ENCODE results near the gene RNF32. TPM values are rescaled to one million over a fixed set of nuclear protein-coding genes. Genes with fewer than 3 reads are reported as not detected.
A peak's percentile ranks its signal among the peaks of the same experiment; 100 is the strongest.

RNF32 gene
- total RNA-seq, 3 donors from 2014 or later: 2.0 to 3.7 (median 3.5) TPM

- H3K4me1 ChIP-seq (ENCODE audit: low read depth): peaks cover 6% of the 10 kb centered on the region
- no peak overlapping the region for H3K4me3 ChIP-seq
- DNase-seq (peak in 1 of 3 donors; percentile 45), ATAC-seq (peak; percentile 73)
- intact Hi-C loops (cut with DNase I, micrococcal nuclease): no loop called here
- TF ChIP-seq CTCF (IDR thresholded peaks at IDR 0.05): no peak
- no peaks in the 10 kb centered on the region for H3K9me3 ChIP-seq
- H3K36me3 ChIP-seq (ENCODE audit: low read depth): no peaks in the 10 kb centered on the region
Observed at GRCh38 chr7:156666368-156667109, 26.0 kb downstream of the RNF32 start.

GRCh38 chr7:156667110-156667426 lies 26.5 kb downstream of the RNF32 start:
- Histone ChIP-seq H3K4me3 (no peak overlapping the region), H3K36me3 (ENCODE audit: low read depth) (no peaks in the 10 kb centered on the region), H3K9me3 (no peaks in the 10 kb centered on the region), H3K4me1 (ENCODE audit: low read depth) (peaks cover 6% of the 10 kb centered on the region)
- intact Hi-C loops (cut with DNase I, micrococcal nuclease): no loop called here
- DNase-seq (no peak), ATAC-seq (no peak)
- TF ChIP-seq CTCF (IDR thresholded peaks at IDR 0.05): no peak

- TF ChIP-seq CTCF (IDR thresholded peaks at IDR 0.05): no peak
- ATAC-seq (peak; percentile 82), DNase-seq (peak in 1 of 3 donors; percentile 59)
- Histone ChIP-seq H3K9me3 (no peaks in the 10 kb centered on the region), H3K4me3 (no peak overlapping the region), H3K36me3 (ENCODE audit: low read depth) (no peaks in the 10 kb centered on the region), H3K4me1 (ENCODE audit: low read depth) (peaks cover 6% of the 10 kb centered on the region)
- intact Hi-C loops (cut with DNase I, micrococcal nuclease): no loop called here
Observed at GRCh38 chr7:156668130-156668741, 27.7 kb downstream of the RNF32 start.

- Histone ChIP-seq H3K4me1 (ENCODE audit: low read depth) (peaks cover 6% of the 10 kb centered on the region), H3K9me3 (no peaks in the 10 kb centered on the region), H3K36me3 (ENCODE audit: low read depth) (no peaks in the 10 kb centered on the region), H3K4me3 (no peak overlapping the region)
- intact Hi-C loops (cut with DNase I, micrococcal nuclease): no loop called here
- no peak for ATAC-seq
- no peak for DNase-seq
- TF ChIP-seq CTCF (IDR thresholded peaks at IDR 0.05): no peak
Observed at GRCh38 chr7:156669035-156669828, 28.7 kb downstream of the RNF32 start.

GRCh38 chr7:156673454-156673853 lies 32.9 kb downstream of the RNF32 start:
- ATAC-seq (no peak), DNase-seq (no peak)
- intact Hi-C loops (cut with DNase I, micrococcal nuclease): no loop called here

More at GRCh38 chr7:156673454-156673853, 32.9 kb downstream of the RNF32 start:
- no peaks in the 10 kb centered on the region for H3K9me3 ChIP-seq
- no peak for TF ChIP-seq CTCF (IDR thresholded peaks at IDR 0.05)
- no peaks in the 10 kb centered on the region for H3K36me3 ChIP-seq (ENCODE audit: low read depth)
- H3K4me1 ChIP-seq (ENCODE audit: low read depth): no peaks in the 10 kb centered on the region
- H3K4me3 ChIP-seq: no peak overlapping the region

All from mucosa of descending colon (tissue), 3 donors.